ENCODE measurements around the gene LTBP3. TPM values are rescaled to one million over a fixed set of nuclear protein-coding genes. Genes with fewer than 3 reads are reported as not detected.

Gene LTBP3
- total and polyA plus RNA-seq, 2 of the 13 experiments (the other 11 are each of a cell fraction or from before 2014, with no cell fraction given), result 12.2 to 68.1 TPM

- TF ChIP-seq KIAA2018 (CRISPR knock-in tag; IDR thresholded peaks at IDR 0.05; ENCODE audit: borderline replicate concordance), result no peak
- TF ChIP-seq ZNF264 (CRISPR knock-in tag; IDR thresholded peaks at IDR 0.05), result no peak
- peak; percentile 26; the same call in 1 of the 2 replicates for TF ChIP-seq YEATS4 (CRISPR knock-in tag; IDR thresholded peaks at IDR 0.05; ENCODE audit: borderline replicate concordance)
- TF ChIP-seq ZKSCAN1 (IDR thresholded peaks at IDR 0.05; ENCODE audit: low read length), result no peak
- peak; percentile 19; the same call in 1 of the 2 replicates for TF ChIP-seq PHF20 (CRISPR knock-in tag; IDR thresholded peaks at IDR 0.05)
- 0 out of 2 replicates have a peak, but pooled peaks have one; percentile 56 for TF ChIP-seq NRL (CRISPR knock-in tag; IDR thresholded peaks at IDR 0.05; ENCODE audit: borderline replicate concordance)
- TF ChIP-seq HNF4G (IDR thresholded peaks at IDR 0.05; ENCODE audit: borderline replicate concordance, low read depth, low read length), result peak; percentile 84
- TF ChIP-seq HNF4G (CRISPR knock-in tag; IDR thresholded peaks at IDR 0.05; ENCODE audit: borderline replicate concordance, low read depth), result no peak
- peak; percentile 60 for TF ChIP-seq PHF21A (CRISPR knock-in tag; IDR thresholded peaks at IDR 0.05)
- TF ChIP-seq SALL1 (CRISPR knock-in tag; IDR thresholded peaks at IDR 0.05), result peak; percentile 60; the same call in 1 of the 2 replicates
- TF ChIP-seq IKZF5 (CRISPR knock-in tag; IDR thresholded peaks at IDR 0.05), result 0 out of 2 replicates have a peak, but pooled peaks have one; percentile 29
- peak; percentile 22; the same call in 1 of the 2 replicates for TF ChIP-seq MYC (CRISPR knock-in tag; IDR thresholded peaks at IDR 0.05; ENCODE audit: borderline replicate concordance)
- no peak for TF ChIP-seq FOXO1 (CRISPR knock-in tag; IDR thresholded peaks at IDR 0.05)
- TF ChIP-seq POLR2AphosphoS5 (IDR thresholded peaks at IDR 0.05; ENCODE audit: low read depth, low read length), result peak; percentile 66
- peak; percentile 73 for TF ChIP-seq UBTF (CRISPR knock-in tag; IDR thresholded peaks at IDR 0.05)
- no peak for TF ChIP-seq ZNF335 (CRISPR knock-in tag; IDR thresholded peaks at IDR 0.05)
- peak; percentile 35; the same call in 1 of the 2 replicates for TF ChIP-seq NR2F6 (IDR thresholded peaks at IDR 0.05)
- no peak for TF ChIP-seq NR2F6 (CRISPR knock-in tag; IDR thresholded peaks at IDR 0.05)
- TF ChIP-seq ZNF768 (CRISPR knock-in tag; IDR thresholded peaks at IDR 0.05), result no peak
- peak; percentile 86 for TF ChIP-seq HNF4A (CRISPR knock-in tag; IDR thresholded peaks at IDR 0.05)
Measured at GRCh38 chr11:65557280-65558001, 718 bp downstream of the LTBP3 start (continued).
